ENCODE results near the gene CFAP61.

The CFAP61 gene

DNA sequence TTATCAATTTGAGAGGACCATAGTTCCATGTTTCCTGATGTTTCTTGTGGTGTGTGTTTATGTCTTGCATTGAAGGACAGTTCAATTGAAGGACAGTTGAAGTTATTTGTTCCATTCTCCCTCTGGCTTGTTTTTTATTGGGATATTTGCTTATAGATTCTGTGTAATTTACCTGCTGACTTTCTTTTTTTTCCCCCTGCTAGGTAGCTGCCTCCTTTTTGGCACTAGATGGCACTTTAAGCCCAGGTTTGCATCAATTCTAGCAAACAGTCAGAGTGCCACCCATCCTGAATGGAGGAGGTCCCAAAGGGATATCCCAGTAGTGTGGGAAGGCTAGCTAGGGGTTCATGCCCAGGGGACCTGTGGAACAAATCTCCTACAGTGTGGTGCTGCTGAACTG lies 78.1 kb downstream of the CFAP61 start (continued):
- TF ChIP-seq, protein P1, sequence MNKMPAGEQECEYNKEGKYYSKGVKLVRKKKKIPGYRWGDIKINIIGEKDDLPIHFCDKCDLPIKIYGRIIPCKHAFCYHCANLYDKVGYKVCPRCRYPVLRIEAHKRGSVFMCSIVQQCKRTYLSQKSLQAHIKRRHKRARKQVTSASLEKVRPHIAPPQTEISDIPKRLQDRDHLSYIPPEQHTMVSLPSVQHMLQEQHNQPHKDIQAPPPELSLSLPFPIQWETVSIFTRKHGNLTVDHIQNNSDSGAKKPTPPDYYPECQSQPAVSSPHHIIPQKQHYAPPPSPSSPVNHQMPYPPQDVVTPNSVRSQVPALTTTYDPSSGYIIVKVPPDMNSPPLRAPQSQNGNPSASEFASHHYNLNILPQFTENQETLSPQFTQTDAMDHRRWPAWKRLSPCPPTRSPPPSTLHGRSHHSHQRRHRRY (tag by site-specific recombination; IDR thresholded peaks at IDR 0.05): no peak
- no peak for TF ChIP-seq ZNF155 (tag by site-specific recombination; IDR thresholded peaks at IDR 0.05)
- 0 out of 2 replicates have a peak, but pooled peaks have one; percentile 46 for TF ChIP-seq ZNF239 (tag by site-specific recombination; IDR thresholded peaks at IDR 0.05)
- TF ChIP-seq ZNF221 (tag by site-specific recombination; IDR thresholded peaks at IDR 0.05; ENCODE audit: borderline replicate concordance): no peak
- TF ChIP-seq ZNF513 (tag by site-specific recombination; IDR thresholded peaks at IDR 0.05): no peak
- TF ChIP-seq OSR2 (tag by site-specific recombination; IDR thresholded peaks at IDR 0.05): no peak
- no peak for TF ChIP-seq ZNF391 (tag by site-specific recombination; IDR thresholded peaks at IDR 0.05; ENCODE audit: borderline replicate concordance, low read depth)
- no peak for TF ChIP-seq ZNF549 (tag by site-specific recombination; IDR thresholded peaks at IDR 0.05)
- TF ChIP-seq ZNF837 (tag by site-specific recombination; IDR thresholded peaks at IDR 0.05): no peak
- 0 out of 2 replicates have a peak, but pooled peaks have one; percentile 53 for TF ChIP-seq ZNF114 (tag by site-specific recombination; IDR thresholded peaks at IDR 0.05)
- TF ChIP-seq, protein P2, sequence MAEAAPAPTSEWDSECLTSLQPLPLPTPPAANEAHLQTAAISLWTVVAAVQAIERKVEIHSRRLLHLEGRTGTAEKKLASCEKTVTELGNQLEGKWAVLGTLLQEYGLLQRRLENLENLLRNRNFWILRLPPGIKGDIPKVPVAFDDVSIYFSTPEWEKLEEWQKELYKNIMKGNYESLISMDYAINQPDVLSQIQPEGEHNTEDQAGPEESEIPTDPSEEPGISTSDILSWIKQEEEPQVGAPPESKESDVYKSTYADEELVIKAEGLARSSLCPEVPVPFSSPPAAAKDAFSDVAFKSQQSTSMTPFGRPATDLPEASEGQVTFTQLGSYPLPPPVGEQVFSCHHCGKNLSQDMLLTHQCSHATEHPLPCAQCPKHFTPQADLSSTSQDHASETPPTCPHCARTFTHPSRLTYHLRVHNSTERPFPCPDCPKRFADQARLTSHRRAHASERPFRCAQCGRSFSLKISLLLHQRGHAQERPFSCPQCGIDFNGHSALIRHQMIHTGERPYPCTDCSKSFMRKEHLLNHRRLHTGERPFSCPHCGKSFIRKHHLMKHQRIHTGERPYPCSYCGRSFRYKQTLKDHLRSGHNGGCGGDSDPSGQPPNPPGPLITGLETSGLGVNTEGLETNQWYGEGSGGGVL (tag by site-specific recombination; IDR thresholded peaks at IDR 0.05): no peak
- TF ChIP-seq ZNF280D (tag by site-specific recombination; IDR thresholded peaks at IDR 0.05): peak; percentile 97
- TF ChIP-seq ZNF140 (tag by site-specific recombination; IDR thresholded peaks at IDR 0.05): no peak
- TF ChIP-seq, protein P3, sequence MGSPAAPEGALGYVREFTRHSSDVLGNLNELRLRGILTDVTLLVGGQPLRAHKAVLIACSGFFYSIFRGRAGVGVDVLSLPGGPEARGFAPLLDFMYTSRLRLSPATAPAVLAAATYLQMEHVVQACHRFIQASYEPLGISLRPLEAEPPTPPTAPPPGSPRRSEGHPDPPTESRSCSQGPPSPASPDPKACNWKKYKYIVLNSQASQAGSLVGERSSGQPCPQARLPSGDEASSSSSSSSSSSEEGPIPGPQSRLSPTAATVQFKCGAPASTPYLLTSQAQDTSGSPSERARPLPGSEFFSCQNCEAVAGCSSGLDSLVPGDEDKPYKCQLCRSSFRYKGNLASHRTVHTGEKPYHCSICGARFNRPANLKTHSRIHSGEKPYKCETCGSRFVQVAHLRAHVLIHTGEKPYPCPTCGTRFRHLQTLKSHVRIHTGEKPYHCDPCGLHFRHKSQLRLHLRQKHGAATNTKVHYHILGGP (tag by site-specific recombination; IDR thresholded peaks at IDR 0.05): no peak
- no peak for TF ChIP-seq ZNF37A (tag by site-specific recombination; IDR thresholded peaks at IDR 0.05)
- no peak for TF ChIP-seq ZNF792 (tag by site-specific recombination; IDR thresholded peaks at IDR 0.05)
- TF ChIP-seq ZNF169 (tag by site-specific recombination; IDR thresholded peaks at IDR 0.05): no peak
- no peak for TF ChIP-seq ZNF560 (tag by site-specific recombination; IDR thresholded peaks at IDR 0.05; ENCODE audit: borderline replicate concordance)
- no peak for TF ChIP-seq KLF16 (tag by site-specific recombination; IDR thresholded peaks at IDR 0.05)
- TF ChIP-seq ZNF701 (tag by site-specific recombination; IDR thresholded peaks at IDR 0.05): no peak
- TF ChIP-seq ZNF548 (tag by site-specific recombination; IDR thresholded peaks at IDR 0.05): no peak
- peak; percentile 99 for TF ChIP-seq TRIM28 (IDR thresholded peaks at IDR 0.05; ENCODE audit: borderline replicate concordance, low read length)
- TF ChIP-seq, protein P4, sequence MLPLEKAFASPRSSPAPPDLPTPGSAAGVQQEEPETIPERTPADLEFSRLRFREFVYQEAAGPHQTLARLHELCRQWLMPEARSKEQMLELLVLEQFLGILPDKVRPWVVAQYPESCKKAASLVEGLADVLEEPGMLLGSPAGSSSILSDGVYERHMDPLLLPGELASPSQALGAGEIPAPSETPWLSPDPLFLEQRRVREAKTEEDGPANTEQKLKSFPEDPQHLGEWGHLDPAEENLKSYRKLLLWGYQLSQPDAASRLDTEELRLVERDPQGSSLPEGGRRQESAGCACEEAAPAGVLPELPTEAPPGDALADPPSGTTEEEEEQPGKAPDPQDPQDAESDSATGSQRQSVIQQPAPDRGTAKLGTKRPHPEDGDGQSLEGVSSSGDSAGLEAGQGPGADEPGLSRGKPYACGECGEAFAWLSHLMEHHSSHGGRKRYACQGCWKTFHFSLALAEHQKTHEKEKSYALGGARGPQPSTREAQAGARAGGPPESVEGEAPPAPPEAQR (tag by site-specific recombination; IDR thresholded peaks at IDR 0.05): no peak
- TF ChIP-seq TCF7L2 (IDR thresholded peaks at IDR 0.05; ENCODE audit: borderline replicate concordance, low read depth, low read length): no peak
- TF ChIP-seq ZNF785 (tag by site-specific recombination; IDR thresholded peaks at IDR 0.05): no peak
- TF ChIP-seq ZNF146 (tag by site-specific recombination; IDR thresholded peaks at IDR 0.05): no peak
- TF ChIP-seq ZNF501 (tag by site-specific recombination; IDR thresholded peaks at IDR 0.05): no peak
- no peak for TF ChIP-seq ZNF658 (tag by site-specific recombination; IDR thresholded peaks at IDR 0.05)
- no peak for TF ChIP-seq HOXA7 (CRISPR knock-in tag; IDR thresholded peaks at IDR 0.05; ENCODE audit: borderline replicate concordance)
- no peak for TF ChIP-seq ZNF174 (tag by site-specific recombination; IDR thresholded peaks at IDR 0.05)
- no peak for TF ChIP-seq MEIS1 (CRISPR knock-in tag; IDR thresholded peaks at IDR 0.05; ENCODE audit: borderline replicate concordance)
